SK-N-SH (cell line): ENCODE results near the gene CANT1. TPM values are rescaled to one million over a fixed set of nuclear protein-coding genes. Genes with fewer than 3 reads are reported as not detected.

Source experiments
- CTCF ChIA-PET: fragments of 300-600, 350-600 bp; formaldehyde crosslinking; extraction: SDS; loops from one replicate; lab custom pipeline; 2021; lab: Yijun Ruan, JAX
- POLR2A ChIA-PET: fragments of 350-600 bp; sonication (Branson Sonifier 250); formaldehyde crosslinking; extraction: SDS; loops from one replicate; lab custom pipeline; 2020; ENCODE audit warnings: antibody characterized with exemption, inconsistent platforms; lab: Yijun Ruan, JAX
- DNase-seq: peaks from one replicate; pipeline ENCODE4 v3.0.0; 2012
- H2AFZ ChIP-seq: fragments of 200-600 bp; sonication (generic); 2 replicates; pipeline ENCODE4 v1.8.1; 2016; ENCODE audit warnings: antibody characterized with exemption, mild to moderate bottlenecking, low read depth
- H3F3A ChIP-seq: fragments of 200-600 bp; sonication (generic); replicated peaks from 2 replicates; pipeline ENCODE3; 2016; ENCODE audit warnings: antibody characterized with exemption, mild to moderate bottlenecking; ENCODE audit not compliant: insufficient read depth
- H3K27ac ChIP-seq, 2 experiments: fragments of 200-500 bp in 1 of 2; fragments of 200-600 bp in 1 of 2; sonication (Bioruptor generic) in 1 of 2; sonication (generic), shearing (Covaris generic) in 1 of 2; 2 replicates each; pipeline versions ENCODE4 v1.5.1 to v1.6.1; 2014 to 2016; ENCODE audit warnings: low read depth in 2 of 2, inconsistent platforms in 1 of 2, low read length in 1 of 2, mild to moderate bottlenecking in 1 of 2, mixed read lengths in 1 of 2
- H3K27me3 ChIP-seq: fragments of 200-600 bp; sonication (generic), shearing (Covaris generic); 2 replicates; pipeline ENCODE4 v1.6.1; 2016; ENCODE audit warnings: mixed run types; ENCODE audit not compliant: insufficient read depth
- H3K36me3 ChIP-seq, 2 experiments: fragments of 200-500 bp in 1 of 2; fragments of 200-600 bp in 1 of 2; sonication (Bioruptor generic) in 1 of 2; sonication (generic) in 1 of 2; replicated peaks in 1 of 2; 2 replicates each; pipeline versions ENCODE3 to v1.5.1; 2014 to 2016; ENCODE audit warnings: low read length in 1 of 2, mild to moderate bottlenecking in 1 of 2; ENCODE audit not compliant: insufficient read depth in 2 of 2, control insufficient read depth in 1 of 2
- H3K4me1 ChIP-seq, 2 experiments: fragments of 200-500 bp in 1 of 2; fragments of 200-600 bp in 1 of 2; sonication (Bioruptor generic) in 1 of 2; sonication (generic), shearing (Covaris generic) in 1 of 2; 2 replicates each; pipeline versions ENCODE4 v1.5.1 to v1.6.1; 2014 to 2016; ENCODE audit warnings: low read depth in 1 of 2, low read length in 1 of 2, mixed run types in 1 of 2; ENCODE audit not compliant: insufficient read depth in 2 of 2, control insufficient read depth in 1 of 2
- H3K4me2 ChIP-seq: fragments of 200-600 bp; sonication (generic), shearing (Covaris generic); 2 replicates; pipeline ENCODE4 v1.6.1; 2017; ENCODE audit warnings: mixed run types
- H3K4me3 ChIP-seq, 2 experiments: fragments of 200-500 bp in 1 of 2; fragments of 200-600 bp in 1 of 2; sonication (Bioruptor generic) in 1 of 2; sonication (generic), shearing (Covaris generic) in 1 of 2; 2 replicates each; pipeline versions ENCODE4 v1.5.1 to v1.8.1; 2014 to 2016; ENCODE audit warnings: low read depth in 2 of 2, inconsistent platforms in 1 of 2, low read length in 1 of 2, mild to moderate bottlenecking in 1 of 2, mixed read lengths in 1 of 2, moderate library complexity in 1 of 2
- H3K79me2 ChIP-seq: fragments of 200-600 bp; sonication (generic); 2 replicates; pipeline ENCODE4 v1.8.1; 2017; ENCODE audit warnings: mild to moderate bottlenecking; ENCODE audit not compliant: insufficient read depth
- H3K9ac ChIP-seq: fragments of 200-600 bp; sonication (generic); 2 replicates; pipeline ENCODE4 v1.6.1; 2017; ENCODE audit warnings: mixed run types
- H3K9me2 ChIP-seq: fragments of 200-600 bp; sonication (generic); 2 replicates; pipeline ENCODE4 v1.6.1; 2017; ENCODE audit warnings: mixed run types
- H3K9me3 ChIP-seq: fragments of 200-600 bp; sonication (generic); 2 replicates; pipeline ENCODE4 v1.6.1; 2017; ENCODE audit warnings: mixed run types, mild to moderate bottlenecking, moderate library complexity
- H4K20me1 ChIP-seq: fragments of 200-600 bp; sonication (generic); 2 replicates; pipeline ENCODE4 v1.6.1; 2017; ENCODE audit warnings: mild to moderate bottlenecking, mixed run types; ENCODE audit not compliant: insufficient read depth
- CTCF ChIP-seq: fragments of 200-600 bp; sonication (generic); IDR thresholded peaks from 2 replicates; pipeline ENCODE4 v1.6.1; 2017; ENCODE audit warnings: antibody characterized with exemption, mild to moderate bottlenecking, moderate library complexity
- EP300 ChIP-seq, 2 experiments: IDR thresholded peaks; 2 replicates each; pipeline versions ENCODE4 v1.4.0 to v1.6.1; 2012; ENCODE audit warnings: borderline replicate concordance in 1 of 2, low read depth in 1 of 2, low read length in 1 of 2
- FOSL2 ChIP-seq: IDR thresholded peaks from 2 replicates; pipeline ENCODE4 v1.4.0; 2012; ENCODE audit warnings: low read depth, mild to moderate bottlenecking, moderate library complexity, borderline replicate concordance
- FOXJ3 ChIP-seq: sonication (generic); formaldehyde crosslinking; IDR thresholded peaks from 2 replicates; pipeline ENCODE4 v1.5.1; 2020; ENCODE audit warnings: mild to moderate bottlenecking, missing genetic modification reagents
- JUND ChIP-seq: IDR thresholded peaks from 2 replicates; pipeline ENCODE4 v1.4.0; 2012
- MEF2A ChIP-seq: IDR thresholded peaks from 2 replicates; pipeline ENCODE4 v1.4.0; 2012; ENCODE audit warnings: low read depth, borderline replicate concordance
- NFIC ChIP-seq: IDR thresholded peaks from 2 replicates; pipeline ENCODE4 v1.4.0; 2012; ENCODE audit warnings: borderline replicate concordance
- POLR2AphosphoS5 ChIP-seq: IDR thresholded peaks from 2 replicates; pipeline ENCODE4 v1.6.1; 2012; ENCODE audit warnings: low read depth, low read length
- RFX5 ChIP-seq: IDR thresholded peaks from 2 replicates; pipeline ENCODE4 v1.6.1; 2012; ENCODE audit warnings: mild to moderate bottlenecking, improper control_type of control experiment, low read length
- SMC3 ChIP-seq: IDR thresholded peaks from 2 replicates; pipeline ENCODE4 v1.6.1; 2012; ENCODE audit warnings: low read depth, low read length, improper control_type of control experiment
- TAF1 ChIP-seq: IDR thresholded peaks from 2 replicates; pipeline ENCODE4 v1.6.1; 2012; ENCODE audit warnings: low read depth, mild to moderate bottlenecking, low read length, moderate library complexity, borderline replicate concordance
- YY1 ChIP-seq: IDR thresholded peaks from 2 replicates; pipeline ENCODE4 v1.4.0; 2012; ENCODE audit warnings: low read depth, mild to moderate bottlenecking
- ZBTB33 ChIP-seq: IDR thresholded peaks from 2 replicates; pipeline ENCODE4 v1.4.0; 2012; ENCODE audit warnings: low read depth, borderline replicate concordance
- WGBS: methylation state at CpG from one replicate; pipeline ENCODE4 v1.1.6; 2017; ENCODE audit warnings: low lambda C conversion rate; 5-methylcytosine and 5-hydroxymethylcytosine counted together
- polyA plus RNA-seq, 3 experiments: library from polyadenylated mRNA; depleted of rRNA; stranded (reverse); fragments of >200 nt; gene quantifications; 2 replicates each; pipeline ENCODE4 v1.2.3, GENCODE V29; 2012
- TF ChIP-seq, protein P1 (sequence below): fragments of 150-350 bp; IDR thresholded peaks from 2 replicates; pipeline ENCODE4 v1.6.1; 2016; ENCODE audit warnings: mild to moderate bottlenecking, low read depth, low read length

Gene CANT1
- polyA plus RNA-seq, 1 of the 3 experiments (the other 2 are of a cell fraction), result 87.4 TPM

GRCh38 chr17:79047291-79047920 is 37.8 kb upstream of the CANT1 start:
- CTCF ChIA-PET, result interaction anchor here (0.7 to 25.7 kb wide), 13 partner anchors 13 to 367 kb away, joined by 3 to 529 read pairs (median 6); partner anchors contain the start of genes C1QTNF1 and ENGASE
- H3K79me2 ChIP-seq, result no peaks in the 10 kb centered on the region
- 89% methylated on average over 30 of the region's 30 CpGs for whole genome bisulfite sequencing
- TF ChIP-seq, protein P1, sequence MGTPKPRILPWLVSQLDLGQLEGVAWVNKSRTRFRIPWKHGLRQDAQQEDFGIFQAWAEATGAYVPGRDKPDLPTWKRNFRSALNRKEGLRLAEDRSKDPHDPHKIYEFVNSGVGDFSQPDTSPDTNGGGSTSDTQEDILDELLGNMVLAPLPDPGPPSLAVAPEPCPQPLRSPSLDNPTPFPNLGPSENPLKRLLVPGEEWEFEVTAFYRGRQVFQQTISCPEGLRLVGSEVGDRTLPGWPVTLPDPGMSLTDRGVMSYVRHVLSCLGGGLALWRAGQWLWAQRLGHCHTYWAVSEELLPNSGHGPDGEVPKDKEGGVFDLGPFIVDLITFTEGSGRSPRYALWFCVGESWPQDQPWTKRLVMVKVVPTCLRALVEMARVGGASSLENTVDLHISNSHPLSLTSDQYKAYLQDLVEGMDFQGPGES, result no peak
- TF ChIP-seq EP300 (IDR thresholded peaks at IDR 0.05; ENCODE audit: borderline replicate concordance in 1 of 2, low read depth in 1 of 2, low read length in 1 of 2), result no peak
- no peak for TF ChIP-seq FOXJ3 (CRISPR knock-in tag)
- TF ChIP-seq JUND, result no peak
- no peak for TF ChIP-seq SMC3
- TF ChIP-seq YY1, result no peak
- no peak for TF ChIP-seq TAF1
- TF ChIP-seq ZBTB33, result no peak
- TF ChIP-seq NFIC, result no peak
- no peak for TF ChIP-seq MEF2A
- TF ChIP-seq CTCF, result no peak
- TF ChIP-seq POLR2AphosphoS5, result no peak
- TF ChIP-seq FOSL2, result no peak
- no peak for TF ChIP-seq RFX5
- TF ChIP-seq, all 33 proteins: peak for 0
- no peaks in the 10 kb centered on the region for H3K9me3 ChIP-seq
- POLR2A ChIA-PET, result interaction anchor here (1.8 kb wide), 1 partner anchor 27 kb away, joined by 6 read pairs; the partner anchor contains the start of gene ENGASE
- no peak overlapping the region for H2AFZ ChIP-seq
- peaks cover 10% of the 10 kb centered on the region for H3F3A ChIP-seq
- no peak overlapping the region for H3K4me2 ChIP-seq
- no peak overlapping the region for H3K4me3 ChIP-seq
- peak overlapping the region in 1 of 2 experiments; percentile 67; a peak in 2 of 4 replicates for H3K27ac ChIP-seq
- H4K20me1 ChIP-seq, result no peaks in the 10 kb centered on the region
- no peaks in the 10 kb centered on the region for H3K36me3 ChIP-seq
- peaks cover 0 to 23% of the 10 kb centered on the region in 2 experiments; a peak in 2 of 4 replicates for H3K4me1 ChIP-seq
- no peaks in the 10 kb centered on the region for H3K27me3 ChIP-seq
- H3K9me2 ChIP-seq, result no peaks in the 10 kb centered on the region
- H3K9ac ChIP-seq, result no peak overlapping the region
- no peak for DNase-seq
